Osteoblast (primary cell): Measurements from ENCODE around the gene SLC25A26. TPM values are rescaled to one million over a fixed set of nuclear protein-coding genes. Genes with fewer than 3 reads are reported as not detected.

Source experiments
- DNase-seq: peaks from one replicate; pipeline ENCODE4 v3.0.0; 2011; ENCODE audit warnings: low spot score, mixed read lengths; ENCODE audit not compliant: insufficient read length; ENCODE audit errors: missing footprints
- H2AFZ ChIP-seq: 2 replicates; pipeline ENCODE4 v1.6.0; 2011; ENCODE audit warnings: mild to moderate bottlenecking, low read length
- H3K27ac ChIP-seq: 2 replicates; pipeline ENCODE4 v1.5.1; 2011; ENCODE audit warnings: mild to moderate bottlenecking, low read depth, low read length, moderate library complexity
- H3K27me3 ChIP-seq: 2 replicates; pipeline ENCODE4 v1.6.0; 2012; ENCODE audit warnings: mild to moderate bottlenecking, control low read depth, inconsistent platforms, low read length, moderate library complexity; ENCODE audit not compliant: insufficient read depth
- H3K36me3 ChIP-seq: 2 replicates; pipeline ENCODE4 v1.5.1; 2011; ENCODE audit warnings: mild to moderate bottlenecking, low read length, control low read depth, moderate library complexity; ENCODE audit not compliant: insufficient read depth
- H3K4me1 ChIP-seq: 2 replicates; pipeline ENCODE4 v1.5.1; 2011; ENCODE audit warnings: mild to moderate bottlenecking, low read length, control low read depth, moderate library complexity; ENCODE audit not compliant: insufficient read depth
- H3K4me2 ChIP-seq: 2 replicates; pipeline ENCODE4 v1.6.0; 2011; ENCODE audit warnings: mild to moderate bottlenecking, low read length; ENCODE audit not compliant: insufficient read depth
- H3K4me3 ChIP-seq: fragments of 200-600 bp; sonication (generic); 3 replicates; pipeline ENCODE4 v1.5.1; 2012; ENCODE audit warnings: mild to moderate bottlenecking, low read length, inconsistent platforms; ENCODE audit not compliant: insufficient read depth
- H3K79me2 ChIP-seq: 2 replicates; pipeline ENCODE4 v1.6.0; 2012; ENCODE audit warnings: mild to moderate bottlenecking, low read length, control low read depth, inconsistent platforms; ENCODE audit not compliant: insufficient read depth
- H3K9me3 ChIP-seq: 2 replicates; pipeline ENCODE4 v1.5.1; 2011; ENCODE audit warnings: low read depth, low read length, control low read depth
- H4K20me1 ChIP-seq: 2 replicates; pipeline ENCODE4 v1.6.0; 2012; ENCODE audit warnings: mild to moderate bottlenecking, low read length, control low read depth; ENCODE audit not compliant: insufficient read depth
- total RNA-seq: library from RNA; depleted of rRNA; stranded (reverse); fragments of >200 nt; gene quantifications from 2 replicates; pipeline ENCODE4 v1.2.3, GENCODE V29; 2012
- TF ChIP-seq, protein P1 (sequence below): IDR thresholded peaks from 2 replicates; pipeline ENCODE4 v1.5.1; 2011; ENCODE audit warnings: mild to moderate bottlenecking, low read depth, low read length, moderate library complexity; ENCODE audit errors: extremely low read depth

The SLC25A26 gene
- total RNA-seq, 1 donor: 26.1 TPM

DNA sequence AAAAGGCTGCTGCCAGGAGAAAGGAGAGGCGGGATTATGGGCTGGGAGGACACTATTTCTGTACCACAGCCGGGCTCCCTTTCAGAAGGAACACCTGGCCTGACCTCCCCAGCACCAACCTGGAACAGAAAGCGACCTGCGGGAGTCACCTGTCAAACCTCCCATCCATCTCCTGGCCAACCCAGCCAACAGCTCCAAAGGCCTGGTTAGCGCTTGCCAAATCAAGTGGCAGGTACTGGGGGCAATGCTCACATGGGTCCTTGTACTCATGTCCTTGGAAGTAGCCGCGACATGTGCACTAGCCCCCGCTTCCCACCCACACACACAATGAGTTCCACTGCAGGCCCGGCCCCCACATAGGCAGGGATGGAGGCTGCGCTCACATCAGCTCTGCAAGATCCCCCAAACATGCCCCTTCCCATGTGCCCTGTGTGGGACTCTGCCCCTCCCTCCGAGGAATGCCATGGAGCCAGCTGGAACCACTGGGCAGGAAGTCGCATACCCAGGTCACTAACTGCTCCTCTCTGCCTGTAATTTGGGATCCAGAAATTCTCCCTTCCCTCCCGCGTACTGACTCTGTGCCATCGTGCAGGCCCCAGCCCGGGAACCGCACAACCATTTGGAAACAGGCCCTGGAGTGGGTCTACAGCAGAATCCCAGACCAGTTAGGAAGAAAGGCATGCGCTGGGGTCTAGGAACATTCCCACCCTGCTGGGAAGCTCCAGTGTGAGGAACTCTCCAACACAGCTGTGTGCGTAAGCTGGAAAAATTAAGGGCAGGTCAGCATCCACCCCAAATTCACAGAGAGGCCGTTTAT, 181.1 kb downstream of the SLC25A26 start:
- H3K79me2 ChIP-seq: no peaks in the 10 kb centered on the region
- no peak overlapping the region for H2AFZ ChIP-seq
- H3K27ac ChIP-seq: no peak overlapping the region
- H3K9me3 ChIP-seq: no peaks in the 10 kb centered on the region
- H3K4me2 ChIP-seq: no peak overlapping the region
- H3K36me3 ChIP-seq: no peaks in the 10 kb centered on the region
- H3K4me3 ChIP-seq: no peak overlapping the region
- no peak for DNase-seq
- no peaks in the 10 kb centered on the region for H3K27me3 ChIP-seq
- H3K4me1 ChIP-seq: peaks cover 20% of the 10 kb centered on the region
- TF ChIP-seq, protein P1, sequence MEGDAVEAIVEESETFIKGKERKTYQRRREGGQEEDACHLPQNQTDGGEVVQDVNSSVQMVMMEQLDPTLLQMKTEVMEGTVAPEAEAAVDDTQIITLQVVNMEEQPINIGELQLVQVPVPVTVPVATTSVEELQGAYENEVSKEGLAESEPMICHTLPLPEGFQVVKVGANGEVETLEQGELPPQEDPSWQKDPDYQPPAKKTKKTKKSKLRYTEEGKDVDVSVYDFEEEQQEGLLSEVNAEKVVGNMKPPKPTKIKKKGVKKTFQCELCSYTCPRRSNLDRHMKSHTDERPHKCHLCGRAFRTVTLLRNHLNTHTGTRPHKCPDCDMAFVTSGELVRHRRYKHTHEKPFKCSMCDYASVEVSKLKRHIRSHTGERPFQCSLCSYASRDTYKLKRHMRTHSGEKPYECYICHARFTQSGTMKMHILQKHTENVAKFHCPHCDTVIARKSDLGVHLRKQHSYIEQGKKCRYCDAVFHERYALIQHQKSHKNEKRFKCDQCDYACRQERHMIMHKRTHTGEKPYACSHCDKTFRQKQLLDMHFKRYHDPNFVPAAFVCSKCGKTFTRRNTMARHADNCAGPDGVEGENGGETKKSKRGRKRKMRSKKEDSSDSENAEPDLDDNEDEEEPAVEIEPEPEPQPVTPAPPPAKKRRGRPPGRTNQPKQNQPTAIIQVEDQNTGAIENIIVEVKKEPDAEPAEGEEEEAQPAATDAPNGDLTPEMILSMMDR: no peak
- H4K20me1 ChIP-seq: no peaks in the 10 kb centered on the region

DNA sequence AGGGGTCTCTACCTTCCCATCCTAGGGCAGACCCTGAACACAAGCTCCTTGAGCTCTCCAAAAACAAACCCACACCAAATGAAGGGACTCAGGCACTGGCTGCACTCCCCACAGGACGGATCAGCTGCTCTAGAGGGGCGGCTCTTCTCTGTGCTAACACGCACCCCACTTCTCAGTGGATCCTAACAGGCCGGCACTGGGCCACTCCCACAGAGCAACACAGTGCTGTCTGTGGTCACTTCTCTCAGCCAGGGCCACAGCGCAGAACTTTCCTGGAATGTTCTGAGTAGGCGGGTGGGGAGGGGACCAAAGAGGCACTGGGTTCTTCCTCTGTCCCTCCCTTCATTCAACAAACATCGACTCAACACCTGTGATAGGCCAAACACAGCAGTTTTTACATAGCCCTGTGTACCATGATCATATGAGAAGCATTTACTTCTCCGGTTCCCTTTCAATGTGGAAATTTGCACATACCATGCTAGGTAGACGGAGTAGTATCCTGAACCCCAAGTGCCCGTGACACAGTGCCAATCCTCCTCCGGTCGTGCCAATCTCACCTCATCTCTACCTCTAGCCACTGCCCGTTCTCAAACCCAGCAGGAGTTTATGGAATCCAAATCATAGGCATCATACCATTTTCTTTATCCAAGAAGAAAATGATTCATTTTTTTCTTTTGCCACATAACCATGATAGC, 181.9 kb downstream of the SLC25A26 start:
- Histone ChIP-seq H3K4me3 (no peak overlapping the region), H3K79me2 (no peaks in the 10 kb centered on the region), H3K36me3 (no peaks in the 10 kb centered on the region), H3K9me3 (no peaks in the 10 kb centered on the region), H3K27me3 (no peaks in the 10 kb centered on the region), H4K20me1 (peaks cover under 1% of the 10 kb centered on the region), H3K27ac (no peak overlapping the region), H3K4me1 (peaks cover 20% of the 10 kb centered on the region), H3K4me2 (no peak overlapping the region), H2AFZ (no peak overlapping the region)
- TF ChIP-seq, protein P1: no peak
- peak; percentile 88 for DNase-seq

DNA sequence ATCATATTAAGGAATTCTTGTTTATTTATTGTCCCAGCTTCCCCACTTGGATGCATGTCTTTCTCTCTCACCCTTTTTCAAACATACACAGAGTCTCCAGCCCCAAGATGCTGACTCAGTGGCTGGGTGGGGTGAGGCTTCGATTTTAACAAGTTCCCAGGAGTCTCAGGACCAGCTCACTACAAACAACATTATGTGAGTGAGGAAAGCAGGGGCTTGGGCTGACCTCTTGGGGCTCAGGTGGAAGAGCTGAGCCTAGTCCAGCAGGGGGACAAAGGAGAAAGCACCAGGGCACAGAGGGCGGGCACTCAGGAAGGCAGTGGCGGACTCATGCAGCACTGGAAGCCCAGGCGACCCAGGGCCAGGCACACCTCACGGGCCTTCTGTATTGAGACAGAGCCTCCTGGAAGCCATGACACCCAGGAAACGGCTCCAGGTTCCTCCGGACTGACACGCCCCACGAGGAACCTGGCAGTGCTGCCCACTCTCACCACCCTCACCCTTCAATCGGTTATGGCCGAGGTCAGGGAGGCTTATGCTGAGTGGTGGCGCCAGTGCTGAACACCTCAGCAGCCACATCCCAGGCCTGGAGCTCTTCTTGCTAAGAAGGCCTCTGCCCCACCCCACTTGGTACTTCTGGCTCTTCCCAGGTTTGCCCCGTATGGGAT, 182.7 kb downstream of the SLC25A26 start:
- DNase-seq: peak; percentile 86
- H3K4me3 ChIP-seq: no peak overlapping the region
- TF ChIP-seq, protein P1: no peak
- H3K9me3 ChIP-seq: no peaks in the 10 kb centered on the region
- no peaks in the 10 kb centered on the region for H3K36me3 ChIP-seq
- no peaks in the 10 kb centered on the region for H3K27me3 ChIP-seq
- H3K27ac ChIP-seq: peak overlapping the region; percentile 28
- no peak overlapping the region for H2AFZ ChIP-seq
- no peak overlapping the region for H3K4me2 ChIP-seq
- H3K4me1 ChIP-seq: peaks cover 20% of the 10 kb centered on the region
- peaks cover 2% of the 10 kb centered on the region for H4K20me1 ChIP-seq
- H3K79me2 ChIP-seq: no peaks in the 10 kb centered on the region

DNA sequence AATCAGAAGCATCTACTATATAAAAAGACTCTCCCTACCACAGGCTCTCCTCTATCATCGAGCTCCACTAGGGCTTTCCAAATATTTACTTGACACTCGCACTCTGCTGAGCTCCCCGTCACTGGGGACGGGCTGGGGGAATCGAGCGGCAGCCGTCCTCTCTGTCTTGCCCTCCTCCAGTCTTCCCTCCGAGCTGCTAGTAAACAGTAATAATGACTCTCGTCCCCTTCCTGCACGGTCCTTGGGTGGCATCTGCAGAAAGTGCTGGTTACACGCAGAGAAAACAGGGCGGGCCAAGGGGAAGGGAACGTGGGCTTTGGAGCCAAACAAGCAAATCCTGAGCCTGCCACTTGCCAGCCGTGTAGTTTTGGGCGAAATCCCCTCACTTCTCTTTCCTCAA, 183.4 kb downstream of the SLC25A26 start:
- Histone ChIP-seq H3K79me2 (no peaks in the 10 kb centered on the region), H3K4me2 (no peak overlapping the region), H2AFZ (no peak overlapping the region), H3K36me3 (no peaks in the 10 kb centered on the region), H3K4me1 (peaks cover 20% of the 10 kb centered on the region), H3K4me3 (no peak overlapping the region), H3K27me3 (no peaks in the 10 kb centered on the region), H3K9me3 (no peaks in the 10 kb centered on the region), H4K20me1 (peaks cover 2% of the 10 kb centered on the region), H3K27ac (no peak overlapping the region)
- no peak for DNase-seq
- TF ChIP-seq, protein P1: no peak
